ENCODE results near the gene COX6B2. TPM values are rescaled to one million over a fixed set of nuclear protein-coding genes. Genes with fewer than 3 reads are reported as not detected.
A peak's percentile ranks its signal among the peaks of the same experiment; 100 is the strongest.

Gene COX6B2
- total and polyA plus RNA-seq, 2 of the 8 experiments (the other 6 are each of a cell fraction or from before 2014, with no cell fraction given) = 4.9 to 6.4 TPM

GRCh38 chr19:55360902-55361301, 6.4 kb upstream of the COX6B2 start:
- WGBS, 2 experiments (ENCODE audit: extremely low coverage in 1 of 2, insufficient coverage in 1 of 2, insufficient read length in 1 of 2, insufficient replicate concordance in 2 of 2, low coverage in 1 of 2, low lambda C conversion rate in 2 of 2, missing lambda C conversion rate in 1 of 2) = 97% methylated on average over 11 of the region's 16 CpGs; no CpG with 5 or more reads in 1 of the 2 experiments
- Histone ChIP-seq H3K4me1 (replicated peaks in 1 of 4; ENCODE audit: control insufficient read depth in 3 of 4, insufficient read depth in 4 of 4, low read length in 3 of 4) (peaks cover 0 to 6% (median 6%) of the 10 kb centered on the region in 4 experiments; a peak in 6 of 7 replicates), H3K23me2 (ENCODE audit: low read depth, low read length) (no peaks in the 10 kb centered on the region), H3K27ac (ENCODE audit: low read depth, low read length) (no peak overlapping the region), H3K4me3 (ENCODE audit: extremely low read depth in 1 of 4, insufficient read depth in 2 of 4, low read depth in 3 of 4, low read length in 4 of 4) (no peak overlapping the region), H2BK15ac (ENCODE audit: low read length) (0 out of 2 replicates have a peak overlapping the region, but pooled peaks have one; percentile 72), H3K9ac (replicated peaks in 1 of 4; ENCODE audit: extremely low read depth in 1 of 4, low read depth in 3 of 4, low read length in 3 of 4) (no peak overlapping the region), H2BK5ac (ENCODE audit: low read depth, low read length) (no peak overlapping the region), H3K4ac (replicated peaks; ENCODE audit: insufficient read length, low read depth, low read length) (no peak overlapping the region), H3K36me3 (ENCODE audit: control insufficient read depth in 2 of 4, insufficient read depth in 4 of 4, low read length in 3 of 4) (no peaks in the 10 kb centered on the region), H3K79me2 (ENCODE audit: control insufficient read depth in 1 of 2, insufficient read depth in 2 of 2, low read length in 2 of 2) (no peaks in the 10 kb centered on the region), H2BK12ac (ENCODE audit: low read depth, low read length) (no peak overlapping the region), H2AK5ac (ENCODE audit: low read depth, low read length) (no peak overlapping the region), H2AFZ (ENCODE audit: low read length) (no peak overlapping the region), H3K27me3 (replicated peaks in 1 of 4; ENCODE audit: control insufficient read depth in 3 of 4, extremely low read depth in 1 of 4, insufficient read depth in 3 of 4, low read length in 3 of 4) (peaks cover 0 to 18% (median 14%) of the 10 kb centered on the region in 4 experiments; a peak in 5 of 7 replicates), H3K18ac (ENCODE audit: extremely low read depth, low read length) (no peak overlapping the region), H2BK20ac (ENCODE audit: low read length) (no peak overlapping the region), H4K5ac (ENCODE audit: insufficient read length, low read depth, low read length) (no peak overlapping the region), H3K14ac (ENCODE audit: insufficient read length) (no peak overlapping the region), H3K56ac (replicated peaks; ENCODE audit: insufficient read length, low read depth, low read length) (no peak overlapping the region), H4K91ac (replicated peaks; ENCODE audit: insufficient read length, low read length) (no peak overlapping the region), H3K23ac (ENCODE audit: insufficient read length) (no peak overlapping the region), H3K79me1 (ENCODE audit: low read depth, low read length) (no peaks in the 10 kb centered on the region), H3K9me3 (ENCODE audit: insufficient read depth in 2 of 2, low read depth in 1 of 2, low read length in 1 of 2) (no peaks in the 10 kb centered on the region), H2BK120ac (replicated peaks; ENCODE audit: low read depth, low read length) (no peak overlapping the region), H4K20me1 (replicated peaks in 1 of 2; ENCODE audit: control insufficient read depth in 1 of 2, insufficient read depth in 2 of 2, low read length in 2 of 2) (no peaks in the 10 kb centered on the region), H3K4me2 (ENCODE audit: insufficient read depth in 1 of 2, low read depth in 2 of 2, low read length in 2 of 2) (no peak overlapping the region), H4K8ac (ENCODE audit: extremely low read depth, insufficient read depth, low read length) (no peak overlapping the region; the same call in 1 of the 2 replicates)
- CTCF ChIA-PET (ENCODE audit: partially characterized antibody) = interaction anchor here (2.5 kb wide), 1 partner anchor 59 kb away, joined by 11 read pairs; no protein-coding TSS in a partner anchor
- DNase-seq (ENCODE audit: low read depth in 1 of 2, low spot score in 2 of 2) (no peak), FAIRE-seq (no peak)
- POLR2A ChIA-PET (ENCODE audit: partially characterized antibody) = interaction anchor here (1.1 to 6.1 kb wide), 11 partner anchors 8 to 287 kb away, joined by 3 to 30 read pairs (median 5); partner anchors contain the start of genes CCDC106, KMT5C, TMEM238 and UBE2S
- TF ChIP-seq SIN3A (conservative IDR thresholded peaks at IDR 0.05 in 1 of 2, IDR thresholded peaks at IDR 0.05 in 1 of 2; ENCODE audit: low read depth in 1 of 2, low read length in 2 of 2) (no peak), EZH2 (IDR thresholded peaks at IDR 0.05; ENCODE audit: low read depth, low read length, severe bottlenecking) (no peak), HDAC6 (IDR thresholded peaks at IDR 0.05; ENCODE audit: low read depth, low read length) (no peak), NANOG (IDR thresholded peaks at IDR 0.05; ENCODE audit: insufficient read depth, low read depth, low read length, poor library complexity, severe bottlenecking) (no peak), MAX (IDR thresholded peaks at IDR 0.05) (no peak), YY1 (IDR thresholded peaks at IDR 0.05; ENCODE audit: low read depth, low read length) (no peak), GTF2F1 (IDR thresholded peaks at IDR 0.05; ENCODE audit: borderline replicate concordance, low read depth, low read length) (no peak), RAD21 (IDR thresholded peaks at IDR 0.05 in 1 of 2, conservative IDR thresholded peaks at IDR 0.05 in 1 of 2; ENCODE audit: low read depth in 2 of 2, low read length in 2 of 2) (no peak), CEBPB (IDR thresholded peaks at IDR 0.05; ENCODE audit: low read depth, low read length) (no peak), BRCA1 (IDR thresholded peaks at IDR 0.05; ENCODE audit: low read depth, low read length) (no peak), TBP (IDR thresholded peaks at IDR 0.05; ENCODE audit: low read depth, low read length) (no peak), TCF12 (IDR thresholded peaks at IDR 0.05; ENCODE audit: low read depth, low read length) (no peak)

Measured in H1 (cell line).